IMR-90 (cell line): ENCODE data around the gene KTN1. TPM values are rescaled to one million over a fixed set of nuclear protein-coding genes. Genes with fewer than 3 reads are reported as not detected.

Experiments used
- ATAC-seq: fragments of 200-7000 bp; cut with Tn5 transposase; 2 replicates; pipeline ENCODE4 v1.9.1; 2020; ENCODE audit warnings: low read depth, mild to moderate bottlenecking, moderate library complexity
- BruUV-seq: library from RNA; stranded (reverse); fragments of 400-500 nt; replicated peaks from 2 replicates; lab custom pipeline; 2021; lab: Mats Ljungman, UMichigan
- CTCF ChIA-PET: fragments of 300-600 bp; formaldehyde crosslinking; extraction: SDS; loops from one replicate; lab custom pipeline; 2021; ENCODE audit warnings: antibody characterized with exemption; lab: Yijun Ruan, JAX
- POLR2A ChIA-PET: fragments of 300-600 bp; sonication (Branson Sonifier 250); formaldehyde crosslinking; loops from one replicate; lab custom pipeline; 2022; ENCODE audit warnings: antibody characterized with exemption; ENCODE audit not compliant: unreplicated experiment; lab: Charles Lee
- DNase-seq: peaks from one replicate; pipeline ENCODE4 v3.0.0; 2013
- H2AFZ ChIP-seq: replicated peaks from 2 replicates; pipeline ENCODE3; 2013; ENCODE audit warnings: low read length, mild to moderate bottlenecking; ENCODE audit not compliant: poor library complexity
- H2AK5ac ChIP-seq: 2 replicates; pipeline ENCODE4 v1.6.1; 2013; ENCODE audit warnings: low read depth, low read length, inconsistent platforms
- H2AK9ac ChIP-seq: replicated peaks from 2 replicates; pipeline ENCODE3; 2013; ENCODE audit warnings: mild to moderate bottlenecking, low read depth, low read length, moderate library complexity; ENCODE audit not compliant: poor library complexity
- H2BK120ac ChIP-seq: 2 replicates; pipeline ENCODE4 v1.6.1; 2013; ENCODE audit warnings: low read depth, low read length, inconsistent platforms
- H2BK15ac ChIP-seq: 3 replicates; pipeline ENCODE4 v1.6.1; 2013; ENCODE audit warnings: low read depth, low read length, inconsistent platforms
- H2BK20ac ChIP-seq: 2 replicates; pipeline ENCODE4 v1.6.1; 2013; ENCODE audit warnings: low read depth, mild to moderate bottlenecking, inconsistent platforms, low read length, moderate library complexity
- H2BK5ac ChIP-seq: 2 replicates; pipeline ENCODE4 v1.6.1; 2013; ENCODE audit warnings: mild to moderate bottlenecking, low read depth, low read length, inconsistent platforms; ENCODE audit not compliant: poor library complexity, severe bottlenecking
- H3K14ac ChIP-seq: replicated peaks from 2 replicates; pipeline ENCODE4 v1.6.1; 2013; ENCODE audit warnings: low read depth, low read length, inconsistent platforms
- H3K18ac ChIP-seq: 2 replicates; pipeline ENCODE4 v1.6.1; 2013; ENCODE audit warnings: low read depth, low read length, control low read depth
- H3K23ac ChIP-seq: 2 replicates; pipeline ENCODE4 v1.6.1; 2013; ENCODE audit warnings: low read depth, low read length, inconsistent platforms
- H3K27ac ChIP-seq: 2 replicates; pipeline ENCODE4 v1.5.1; 2013; ENCODE audit warnings: mild to moderate bottlenecking, control low read depth, low read length; ENCODE audit not compliant: insufficient read depth
- H3K27me3 ChIP-seq: 2 replicates; pipeline ENCODE4 v1.6.1; 2013; ENCODE audit warnings: low read length; ENCODE audit not compliant: control insufficient read depth, insufficient read depth
- H3K36me3 ChIP-seq: 2 replicates; pipeline ENCODE4 v1.6.1; 2013; ENCODE audit warnings: low read length, mixed read lengths; ENCODE audit not compliant: control insufficient read depth, insufficient read depth
- H3K4ac ChIP-seq: 2 replicates; pipeline ENCODE4 v1.6.1; 2013; ENCODE audit warnings: low read depth, low read length, inconsistent platforms
- H3K4me1 ChIP-seq: 2 replicates; pipeline ENCODE4 v1.6.1; 2013; ENCODE audit warnings: low read length, mixed read lengths; ENCODE audit not compliant: control insufficient read depth, insufficient read depth
- H3K4me2 ChIP-seq: 2 replicates; pipeline ENCODE4 v1.6.1; 2013; ENCODE audit warnings: low read depth, mild to moderate bottlenecking, control low read depth, low read length, moderate library complexity
- H3K4me3 ChIP-seq: 2 replicates; pipeline ENCODE4 v1.5.1; 2013; ENCODE audit warnings: low read depth, mild to moderate bottlenecking, control low read depth, low read length, moderate library complexity; ENCODE audit not compliant: insufficient read depth
- H3K56ac ChIP-seq: 2 replicates; pipeline ENCODE4 v1.6.1; 2013; ENCODE audit warnings: low read length, inconsistent platforms; ENCODE audit not compliant: insufficient read depth; ENCODE audit errors: extremely low read depth
- H3K79me1 ChIP-seq, 2 experiments: 2 replicates each; pipeline ENCODE4 v1.6.1; 2013; ENCODE audit warnings: low read length in 2 of 2, inconsistent platforms in 1 of 2, low read depth in 1 of 2
- H3K9ac ChIP-seq: 2 replicates; pipeline ENCODE4 v1.6.1; 2013; ENCODE audit warnings: low read depth, low read length, control low read depth
- H3K9me1 ChIP-seq: 2 replicates; pipeline ENCODE4 v1.6.1; 2013; ENCODE audit warnings: low read length, inconsistent platforms; ENCODE audit not compliant: insufficient read depth
- H3K9me3 ChIP-seq: 2 replicates; pipeline ENCODE4 v1.6.1; 2013; ENCODE audit warnings: low read length; ENCODE audit not compliant: control insufficient read depth, insufficient read depth
- H4K20me1 ChIP-seq: 2 replicates; pipeline ENCODE4 v1.6.1; 2013; ENCODE audit warnings: low read length, inconsistent platforms; ENCODE audit not compliant: insufficient read depth
- H4K5ac ChIP-seq: 2 replicates; pipeline ENCODE4 v1.6.1; 2013; ENCODE audit warnings: mild to moderate bottlenecking, low read depth, low read length, control low read depth
- H4K8ac ChIP-seq, 2 experiments: 2 replicates each; pipeline ENCODE4 v1.6.1; 2013; ENCODE audit warnings: low read depth in 2 of 2, low read length in 2 of 2, control low read depth in 1 of 2, inconsistent platforms in 1 of 2
- H4K91ac ChIP-seq: 2 replicates; pipeline ENCODE4 v1.6.1; 2013; ENCODE audit warnings: low read depth, low read length, inconsistent platforms; ENCODE audit not compliant: insufficient read depth
- BHLHE40 ChIP-seq: fragments of 150-350 bp; IDR thresholded peaks from 2 replicates; pipeline ENCODE4 v1.6.1; 2016; ENCODE audit warnings: mild to moderate bottlenecking, low read depth, low read length
- CHD1 ChIP-seq: IDR thresholded peaks from 2 replicates; pipeline ENCODE4 v1.6.1; 2012; ENCODE audit warnings: low read depth, low read length, improper control_type of control experiment
- ELK1 ChIP-seq: fragments of 150-350 bp; IDR thresholded peaks from 2 replicates; pipeline ENCODE4 v1.6.1; 2016; ENCODE audit warnings: low read depth, mild to moderate bottlenecking, low read length, moderate library complexity, borderline replicate concordance
- FOS ChIP-seq: fragments of 150-350 bp; IDR thresholded peaks from 2 replicates; pipeline ENCODE4 v1.6.1; 2016; ENCODE audit warnings: low read depth, low read length
- MAFK ChIP-seq: IDR thresholded peaks from 2 replicates; pipeline ENCODE4 v1.6.1; 2012; ENCODE audit warnings: low read depth, low read length, improper control_type of control experiment
- MAZ ChIP-seq: IDR thresholded peaks from 2 replicates; pipeline ENCODE4 v1.6.1; 2012; ENCODE audit warnings: low read depth, mild to moderate bottlenecking, low read length, improper control_type of control experiment, moderate library complexity, borderline replicate concordance
- MXI1 ChIP-seq: IDR thresholded peaks from 2 replicates; pipeline ENCODE4 v1.6.1; 2012; ENCODE audit warnings: low read depth, mild to moderate bottlenecking, low read length, moderate library complexity, borderline replicate concordance
- NFE2L2 ChIP-seq: fragments of 150-350 bp; IDR thresholded peaks from 2 replicates; pipeline ENCODE4 v1.6.1; 2016; ENCODE audit warnings: low read depth, mild to moderate bottlenecking, low read length
- POLR2A ChIP-seq: IDR thresholded peaks from 2 replicates; pipeline ENCODE4 v1.6.1; 2012; ENCODE audit warnings: mild to moderate bottlenecking, low read depth, low read length
- RCOR1 ChIP-seq: IDR thresholded peaks from 2 replicates; pipeline ENCODE4 v1.6.1; 2012; ENCODE audit warnings: mild to moderate bottlenecking, low read length, improper control_type of control experiment; ENCODE audit not compliant: insufficient replicate concordance
- RFX5 ChIP-seq: IDR thresholded peaks from 2 replicates; pipeline ENCODE4 v1.8.0; 2012; ENCODE audit warnings: low read depth, mild to moderate bottlenecking, low read length, moderate library complexity
- SMC3 ChIP-seq: fragments of 150-350 bp; IDR thresholded peaks from 2 replicates; pipeline ENCODE4 v1.6.1; 2016; ENCODE audit warnings: low read depth, mild to moderate bottlenecking, antibody characterized with exemption, low read length, moderate library complexity
- WGBS, 2 experiments: methylation state at CpG; one replicate each; pipeline versions ENCODE4 v1.1.5 to v1.1.7; 2013; ENCODE audit warnings: missing lambda C conversion rate in 2 of 2; ENCODE audit not compliant: insufficient read length in 1 of 2; ENCODE audit errors: extremely low coverage in 2 of 2; 5-methylcytosine and 5-hydroxymethylcytosine counted together
- dilution Hi-C: fragments of 300-500 bp; cut with HindIII; formaldehyde crosslinking; loops from one replicate; pipeline ENCODE4 v1.14.3; 2018; ENCODE audit warnings: low sequenced_read_pairs; ENCODE audit not compliant: unreplicated experiment
- in situ Hi-C: fragments of 300-500 bp; cut with MboI; formaldehyde crosslinking; loops from 3 replicates; pipeline ENCODE4 v1.14.3; 2019; ENCODE audit warnings: low sequenced_read_pairs, inconsistent platforms, mixed read lengths
- intact Hi-C: fragments of 100-400 bp; cut with micrococcal nuclease; formaldehyde crosslinking; loops from 2 replicates; pipeline ENCODE4 v1.10.0; 2022
- polyA plus RNA-seq, 3 experiments: library from polyadenylated mRNA; depleted of rRNA; stranded (reverse); fragments of >200 nt; gene quantifications; 2 replicates each; pipeline ENCODE4 v1.2.3, GENCODE V29; 2012; ENCODE audit warnings: low replicate concordance in 1 of 3
- total RNA-seq: library from RNA; depleted of rRNA; stranded (reverse); fragments of >200 nt; gene quantifications from 2 replicates; pipeline ENCODE4 v1.2.3, GENCODE V29; 2012

Gene KTN1
- total and polyA plus RNA-seq, 2 of the 4 experiments (the other 2 are of a cell fraction): 42.1 to 57.2 TPM

GRCh38 chr14:55586411-55586810, 6.4 kb downstream of the KTN1 start:
- dilution Hi-C loops: no loop called here
- Histone ChIP-seq H3K4ac (no peak overlapping the region), H3K56ac (no peak overlapping the region), H2BK120ac (no peak overlapping the region), H2BK20ac (no peak overlapping the region), H3K79me1 (peaks cover 11 to 69% of the 10 kb centered on the region in 2 experiments), H2AK9ac (no peak overlapping the region), H3K23ac (no peak overlapping the region), H3K36me3 (no peaks in the 10 kb centered on the region), H3K4me2 (peak overlapping the region; percentile 80), H3K27me3 (no peaks in the 10 kb centered on the region), H3K4me3 (no peak overlapping the region), H3K9ac (no peak overlapping the region), H3K9me3 (no peaks in the 10 kb centered on the region), H2AFZ (no peak overlapping the region), H4K5ac (no peak overlapping the region), H3K4me1 (peaks cover 15% of the 10 kb centered on the region), H3K14ac (no peak overlapping the region), H3K18ac (no peak overlapping the region), H2AK5ac (no peak overlapping the region), H3K27ac (no peak overlapping the region), H2BK15ac (no peak overlapping the region), H3K9me1 (peaks cover 24% of the 10 kb centered on the region), H4K20me1 (peaks cover 85% of the 10 kb centered on the region), H4K8ac (no peak overlapping the region), H2BK5ac (no peak overlapping the region), H4K91ac (no peak overlapping the region)
- in situ Hi-C loops: no loop called here
- WGBS, 2 experiments: no CpG with 5 or more reads among the region's 2 CpGs
- intact Hi-C loops: loop anchor here (2.0 kb wide), 1 partner anchor 140 kb away; no protein-coding TSS in a partner anchor
- ChIA-PET CTCF (no interaction called here), POLR2A (no interaction called here)
- DNase-seq: peak; percentile 24
- no TSS peak for BruUV-seq
- ATAC-seq: 0 out of 2 replicates have a peak, but pooled peaks have one; percentile 10
- TF ChIP-seq RCOR1 (no peak), ELK1 (no peak), POLR2A (no peak), FOS (no peak), SMC3 (no peak), BHLHE40 (no peak), NFE2L2 (no peak), MAZ (no peak), MAFK (no peak), MXI1 (no peak), RFX5 (no peak), CHD1 (no peak)
